ENCODE results near the gene L3MBTL1.

L3MBTL1 gene

GRCh38 chr20:43545837-43546578 lies 38.5 kb downstream of the L3MBTL1 start:
- no peak for TF ChIP-seq CTCF (IDR thresholded peaks at IDR 0.05; ENCODE audit: borderline replicate concordance, insufficient read depth, low read depth, low read length)
- H3K4me3 ChIP-seq (ENCODE audit: low read depth, low read length), result no peak overlapping the region

GRCh38 chr20:43548273-43548880 lies 40.9 kb downstream of the L3MBTL1 start:
- no peak overlapping the region for H3K4me3 ChIP-seq (ENCODE audit: low read depth, low read length)
- no peak for TF ChIP-seq CTCF (IDR thresholded peaks at IDR 0.05; ENCODE audit: borderline replicate concordance, insufficient read depth, low read depth, low read length)

GRCh38 chr20:43549416-43550065 lies 42.0 kb downstream of the L3MBTL1 start:
- TF ChIP-seq CTCF (IDR thresholded peaks at IDR 0.05; ENCODE audit: borderline replicate concordance, insufficient read depth, low read depth, low read length), result no peak

GRCh38 chr20:43550456-43550855 lies 43.0 kb downstream of the L3MBTL1 start:
- H3K4me3 ChIP-seq (ENCODE audit: low read depth, low read length), result no peak overlapping the region
- TF ChIP-seq CTCF (IDR thresholded peaks at IDR 0.05; ENCODE audit: borderline replicate concordance, insufficient read depth, low read depth, low read length), result no peak

More at GRCh38 chr20:43549416-43550065, 42.0 kb downstream of the L3MBTL1 start:
- no peak overlapping the region for H3K4me3 ChIP-seq (ENCODE audit: low read depth, low read length)

- no peak for TF ChIP-seq CTCF (IDR thresholded peaks at IDR 0.05; ENCODE audit: borderline replicate concordance, insufficient read depth, low read depth, low read length)
These were observed 46.9 kb downstream of the L3MBTL1 start for GRCh38 chr20:43554369-43554768.

GRCh38 chr20:43558412-43559146 lies 51.1 kb downstream of the L3MBTL1 start, which contains the start of gene SGK2:
SGK2 (plus strand) TSS chr20:43559027; CDS start chr20:43566496, 7,469 bp downstream.
- TF ChIP-seq CTCF (IDR thresholded peaks at IDR 0.05; ENCODE audit: borderline replicate concordance, insufficient read depth, low read depth, low read length), result no peak
- no peak within 1 kb of the TSS for H3K4me3 ChIP-seq (ENCODE audit: low read depth, low read length)

More at GRCh38 chr20:43554369-43554768, 46.9 kb downstream of the L3MBTL1 start:
- H3K4me3 ChIP-seq (ENCODE audit: low read depth, low read length), result no peak overlapping the region
